AG04450 (cell line): ENCODE data around the gene OR51G1. TPM values are rescaled to one million over a fixed set of nuclear protein-coding genes. Genes with fewer than 3 reads are reported as not detected.

ENCODE experiments used
- CTCF ChIA-PET: fragments of 300-600, 350-600 bp; formaldehyde crosslinking; extraction: SDS; loops from one replicate; lab custom pipeline; 2022; ENCODE audit warnings: antibody characterized with exemption, inconsistent platforms; lab: Charles Lee
- POLR2A ChIA-PET: fragments of 350-600 bp; formaldehyde crosslinking; extraction: SDS; loops from one replicate; lab custom pipeline; 2021; ENCODE audit warnings: antibody characterized with exemption, inconsistent platforms; lab: Yijun Ruan, JAX
- DNase-seq: peaks from one replicate; pipeline ENCODE4 v3.0.0-alpha.2; 2011; ENCODE audit warnings: low read depth, low spot score
- H3K27ac ChIP-seq: one replicate; pipeline ENCODE4 v1.5.1; 2012; ENCODE audit warnings: low read depth, low read length, control low read depth
- H3K27me3 ChIP-seq: one replicate; pipeline ENCODE4 v1.6.0; 2012; ENCODE audit warnings: low read length; ENCODE audit not compliant: control insufficient read depth, insufficient read depth
- H3K4me3 ChIP-seq: 2 replicates; pipeline ENCODE4 v1.5.1; 2011; ENCODE audit warnings: mild to moderate bottlenecking, low read depth, low read length, control low read depth
- H3K9me3 ChIP-seq: 2 replicates; pipeline ENCODE4 v1.5.1; 2012; ENCODE audit warnings: low read length; ENCODE audit not compliant: control insufficient read depth, insufficient read depth
- polyA plus RNA-seq: library from polyadenylated mRNA; depleted of rRNA; stranded (reverse); fragments of >200 nt; gene quantifications from 2 replicates; pipeline ENCODE4 v1.2.3, GENCODE V29; 2011
- TF ChIP-seq, protein P1 (sequence below): IDR thresholded peaks from 2 replicates; pipeline ENCODE4 v1.5.1; 2011; ENCODE audit warnings: low read depth, low read length, control low read depth, inconsistent platforms

The OR51G1 gene
- polyA plus RNA-seq, 1 experiment, result not detected

DNA sequence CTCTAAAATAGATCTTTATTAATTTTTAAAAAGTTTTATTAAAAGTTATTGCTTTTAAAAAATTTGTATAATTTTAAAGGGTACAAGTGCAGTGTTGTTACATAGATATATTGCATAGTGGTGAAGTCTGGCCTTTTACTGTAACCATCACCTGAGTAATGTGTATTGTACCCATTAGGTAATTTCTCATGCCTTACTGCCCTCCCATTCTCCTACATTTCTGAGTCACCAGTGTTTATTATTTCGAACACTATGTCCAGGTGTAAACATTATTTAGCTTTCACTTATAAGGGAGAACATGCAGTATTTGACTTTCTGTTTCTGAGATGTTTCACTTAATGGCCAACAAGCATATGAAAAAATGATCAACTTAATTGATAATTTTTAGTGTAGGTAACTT is 2.3 kb downstream of the OR51G1 start:
- CTCF ChIA-PET, result no interaction called here
- POLR2A ChIA-PET, result no interaction called here
- no peaks in the 10 kb centered on the region for H3K27me3 ChIP-seq
- H3K27ac ChIP-seq, result no peak overlapping the region
- TF ChIP-seq, protein P1, sequence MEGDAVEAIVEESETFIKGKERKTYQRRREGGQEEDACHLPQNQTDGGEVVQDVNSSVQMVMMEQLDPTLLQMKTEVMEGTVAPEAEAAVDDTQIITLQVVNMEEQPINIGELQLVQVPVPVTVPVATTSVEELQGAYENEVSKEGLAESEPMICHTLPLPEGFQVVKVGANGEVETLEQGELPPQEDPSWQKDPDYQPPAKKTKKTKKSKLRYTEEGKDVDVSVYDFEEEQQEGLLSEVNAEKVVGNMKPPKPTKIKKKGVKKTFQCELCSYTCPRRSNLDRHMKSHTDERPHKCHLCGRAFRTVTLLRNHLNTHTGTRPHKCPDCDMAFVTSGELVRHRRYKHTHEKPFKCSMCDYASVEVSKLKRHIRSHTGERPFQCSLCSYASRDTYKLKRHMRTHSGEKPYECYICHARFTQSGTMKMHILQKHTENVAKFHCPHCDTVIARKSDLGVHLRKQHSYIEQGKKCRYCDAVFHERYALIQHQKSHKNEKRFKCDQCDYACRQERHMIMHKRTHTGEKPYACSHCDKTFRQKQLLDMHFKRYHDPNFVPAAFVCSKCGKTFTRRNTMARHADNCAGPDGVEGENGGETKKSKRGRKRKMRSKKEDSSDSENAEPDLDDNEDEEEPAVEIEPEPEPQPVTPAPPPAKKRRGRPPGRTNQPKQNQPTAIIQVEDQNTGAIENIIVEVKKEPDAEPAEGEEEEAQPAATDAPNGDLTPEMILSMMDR, result no peak
- no peak for DNase-seq
- no peaks in the 10 kb centered on the region for H3K9me3 ChIP-seq
- no peak overlapping the region for H3K4me3 ChIP-seq

DNA sequence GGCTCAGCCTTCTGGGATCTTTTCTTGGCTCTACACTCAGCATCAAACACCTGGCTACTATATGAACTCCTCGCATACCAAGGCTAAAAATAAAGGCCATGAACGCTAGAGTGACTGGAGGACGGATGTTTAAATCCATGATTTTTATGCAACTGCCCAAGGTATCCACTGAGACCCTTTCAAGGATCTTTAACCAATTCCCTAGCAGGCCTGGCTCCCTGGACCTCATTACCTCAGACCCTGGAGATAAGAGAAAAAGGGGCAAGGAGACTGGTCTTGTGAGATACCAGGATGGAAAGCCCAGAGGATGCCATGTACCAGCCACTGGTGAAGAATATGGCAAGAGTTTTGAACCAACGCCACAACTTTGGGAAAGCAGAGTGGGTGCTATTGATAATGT is 4.9 kb downstream of the OR51G1 start, which contains the start of gene OR51G2:
TSS of gene OR51G2 (minus strand) at position 101 of the 400 bp plus-strand sequence. CDS start 3,687 bp downstream, outside the sequence.
- Histone ChIP-seq H3K27ac (no peak within 1 kb of the TSS), H3K9me3 (no peaks in the 10 kb centered on the region), H3K4me3 (no peak within 1 kb of the TSS), H3K27me3 (no peaks in the 10 kb centered on the region)
- TF ChIP-seq, protein P1, result no peak
- CTCF ChIA-PET, result interaction anchor here (0.6 to 1.7 kb wide), 2 partner anchors 282 to 1078 kb away, joined by 3 to 5 read pairs; partner anchors contain the start of gene OR51D1
- DNase-seq, result no peak
- POLR2A ChIA-PET, result no interaction called here

DNA sequence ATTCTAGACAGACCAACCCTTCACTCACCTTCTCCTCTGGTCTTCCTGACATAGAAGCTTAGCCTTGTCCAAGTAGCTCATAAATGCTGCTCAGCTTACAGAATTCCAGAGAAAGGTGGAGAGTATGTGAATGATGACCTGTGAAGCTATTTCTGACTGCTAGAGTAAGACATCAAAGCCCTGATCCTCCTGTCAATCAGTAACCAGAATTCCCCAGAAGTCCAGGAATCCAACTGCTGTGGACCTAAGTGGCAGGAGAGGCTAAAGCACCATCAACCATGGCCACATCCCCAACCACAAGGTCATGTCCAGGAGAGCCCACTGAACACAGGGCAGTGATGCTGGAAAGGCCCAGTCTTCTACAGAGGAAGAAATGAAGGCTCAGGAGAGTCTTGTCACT is 7.6 kb downstream of the OR51G1 start:
- ChIA-PET POLR2A (no interaction called here), CTCF (interaction anchor here (0.6 to 1.4 kb wide), 2 partner anchors 280 to 868 kb away, joined by 3 to 4 read pairs; partner anchors contain the start of gene OR51D1)
- H3K4me3 ChIP-seq, result no peak overlapping the region
- TF ChIP-seq, protein P1, result no peak
- H3K27me3 ChIP-seq, result no peaks in the 10 kb centered on the region
- no peaks in the 10 kb centered on the region for H3K9me3 ChIP-seq
- no peak overlapping the region for H3K27ac ChIP-seq
- no peak for DNase-seq

DNA sequence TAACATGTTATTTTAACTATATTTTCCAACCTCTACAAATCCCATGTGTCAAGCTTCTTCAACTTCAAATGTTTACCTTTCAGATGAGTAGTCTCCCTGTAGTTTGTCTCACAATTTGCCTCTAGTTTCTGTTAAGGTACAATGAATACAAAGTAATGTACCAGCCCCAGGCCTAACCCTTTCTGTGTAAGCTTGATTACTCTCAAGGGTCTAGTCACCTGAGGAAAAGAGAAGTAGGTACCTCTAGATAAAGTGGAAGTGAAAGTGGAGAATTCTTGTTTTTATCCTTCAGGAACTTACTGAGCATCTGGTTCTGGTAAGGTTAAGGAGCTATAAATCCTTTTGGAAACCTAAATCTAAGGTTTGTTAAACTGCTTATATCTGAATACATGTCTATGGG is 20.7 kb downstream of the OR51G1 start, which contains the start of gene OR51A7:
TSS of gene OR51A7 (plus strand) at position 300 of the 400 bp plus-strand sequence. CDS start 3,587 bp downstream, outside the sequence.
- Histone ChIP-seq H3K9me3 (no peaks in the 10 kb centered on the region), H3K4me3 (no peak within 1 kb of the TSS), H3K27ac (no peak within 1 kb of the TSS), H3K27me3 (no peaks in the 10 kb centered on the region)
- CTCF ChIA-PET, result no interaction called here
- POLR2A ChIA-PET, result no interaction called here
- DNase-seq, result no peak
- TF ChIP-seq, protein P1, result no peak

DNA sequence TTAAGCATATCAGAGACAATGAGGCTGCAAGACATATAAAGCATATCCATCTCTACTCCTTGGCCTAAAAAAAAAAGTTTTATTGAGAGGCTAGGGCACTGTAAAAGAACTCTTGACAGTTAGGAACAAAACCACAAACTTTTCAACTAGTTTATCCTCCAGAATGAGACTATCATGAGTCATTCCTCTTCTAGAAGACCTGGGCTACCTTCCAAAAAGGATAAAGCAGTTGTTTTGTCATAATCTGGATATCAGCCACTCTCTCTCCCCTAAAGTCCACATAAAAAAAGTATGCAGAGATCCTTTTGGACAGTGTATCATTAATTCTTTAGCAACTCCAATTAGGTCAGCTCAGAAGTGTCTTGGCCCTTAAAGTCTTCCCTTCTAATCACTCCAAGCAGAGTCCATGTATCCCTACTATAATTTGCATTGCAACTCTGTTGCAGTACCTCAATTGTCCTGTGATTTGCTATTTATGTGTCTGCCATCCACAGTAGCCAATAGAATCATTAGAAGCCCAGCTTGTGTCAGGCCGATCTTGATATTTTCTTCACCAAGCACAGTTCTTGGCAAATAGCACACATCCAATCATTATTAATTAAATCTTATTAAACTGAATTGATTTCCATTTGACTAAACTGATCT is 32.0 kb downstream of the OR51G1 start:
- POLR2A ChIA-PET, result no interaction called here
- CTCF ChIA-PET, result interaction anchor here (1.0 to 1.7 kb wide), 3 partner anchors 8 to 37 kb away, joined by 3 to 4 read pairs (median 3); no protein-coding TSS in a partner anchor
- DNase-seq, result peak; percentile 77
- Histone ChIP-seq H3K9me3 (no peaks in the 10 kb centered on the region), H3K4me3 (no peak overlapping the region), H3K27me3 (no peaks in the 10 kb centered on the region), H3K27ac (no peak overlapping the region)
- TF ChIP-seq, protein P1, result peak; percentile 44
